ENCODE data around the gene NECAB3. TPM values are rescaled to one million over a fixed set of nuclear protein-coding genes. Genes with fewer than 3 reads are reported as not detected.

NECAB3 gene
- total and polyA plus RNA-seq, 2 of the 13 experiments (the other 11 are each of a cell fraction or from before 2014, with no cell fraction given), result 61.5 to 65.5 TPM

GRCh38 chr20:33668466-33669155 is 5.6 kb downstream of the NECAB3 start:
- Histone ChIP-seq H3K4me1 (ENCODE audit: insufficient read depth, low read length) (peaks cover 51% of the 10 kb centered on the region), H4K20me1 (ENCODE audit: insufficient read depth, low read length) (0 out of 2 replicates have a peak, but pooled peaks cover 3% of the 10 kb centered on the region), H3K27me3 (ENCODE audit: control insufficient read depth in 1 of 2, insufficient read depth in 2 of 2, low read length in 2 of 2) (peaks cover 0 to 3% of the 10 kb centered on the region in 2 experiments; a peak in 1 of 5 replicates), H3K79me2 (ENCODE audit: insufficient read depth, low read length) (peaks cover 25% of the 10 kb centered on the region), H3K4me3 (replicated peaks in 1 of 3; ENCODE audit: insufficient read depth in 1 of 3, low read depth in 2 of 3, low read length in 3 of 3) (no peak overlapping the region), H2AFZ (ENCODE audit: low read length) (no peak overlapping the region), H3K4me2 (ENCODE audit: low read depth, low read length) (no peak overlapping the region), H3K9ac (ENCODE audit: insufficient read depth, low read depth, low read length) (no peak overlapping the region), H3K36me3 (replicated peaks in 1 of 2; ENCODE audit: control insufficient read depth in 1 of 2, insufficient read depth in 2 of 2, low read length in 2 of 2) (peaks cover 19 to 41% of the 10 kb centered on the region in 2 experiments), H3K27ac (ENCODE audit: extremely low read length, insufficient read depth, low read length) (no peak overlapping the region), H3K9me3 (ENCODE audit: low read length) (no peaks in the 10 kb centered on the region)
- no peak for DNase-seq (ENCODE audit: low spot score)
- in situ Hi-C loops (cut with HindIII; ENCODE audit: extremely low pct_ligation_motif_present, low pct_unique_long_range_greater_than_20kb), result no loop called here
- WGBS (ENCODE audit: low lambda C conversion rate), result 96% methylated on average over 13 of the region's 13 CpGs
- ChIA-PET CTCF (ENCODE audit: low intra/inter-chr PET ratio, low total read pairs) (interaction anchor here (1.9 kb wide), 1 partner anchor 211 kb away, joined by 14 read pairs; no protein-coding TSS in a partner anchor), POLR2A (no interaction called here)
- FAIRE-seq, result no peak
- BruUV-seq (replicated peaks), result no TSS peak
- intact Hi-C loops (cut with micrococcal nuclease; ENCODE audit: unreplicated experiment), result no loop called here
- no peak for ATAC-seq
- TF ChIP-seq ZNF639 (CRISPR knock-in tag; conservative IDR thresholded peaks at IDR 0.05) (no peak), ZNF619 (CRISPR knock-in tag; IDR thresholded peaks at IDR 0.05) (no peak), HOXA5 (CRISPR knock-in tag; IDR thresholded peaks at IDR 0.05) (no peak), IRF1 (CRISPR knock-in tag; IDR thresholded peaks at IDR 0.05; ENCODE audit: low read depth) (no peak), HMGXB4 (CRISPR knock-in tag; IDR thresholded peaks at IDR 0.05; ENCODE audit: borderline replicate concordance in 1 of 2, low read depth in 1 of 2) (no peak), POLR2A (IDR thresholded peaks at IDR 0.05; ENCODE audit: insufficient read depth in 1 of 2, low read depth in 2 of 2, low read length in 2 of 2) (peak in 1 of 2 experiments; percentile 18; a peak in 1 of 4 replicates), ZNF614 (CRISPR knock-in tag; IDR thresholded peaks at IDR 0.05; ENCODE audit: borderline replicate concordance) (no peak), ZNF562 (CRISPR knock-in tag; IDR thresholded peaks at IDR 0.05; ENCODE audit: borderline replicate concordance) (no peak), SATB2 (CRISPR knock-in tag; IDR thresholded peaks at IDR 0.05) (no peak), MED13 (CRISPR knock-in tag; IDR thresholded peaks at IDR 0.05) (no peak), CHCHD3 (CRISPR knock-in tag; IDR thresholded peaks at IDR 0.05) (0 out of 2 replicates have a peak, but pooled peaks have one; percentile 35), HNF1A (IDR thresholded peaks at IDR 0.05; ENCODE audit: low read depth) (no peak), HNF1A (CRISPR knock-in tag; IDR thresholded peaks at IDR 0.05; ENCODE audit: borderline replicate concordance) (0 out of 2 replicates have a peak, but pooled peaks have one; percentile 21), SRSF4 (IDR thresholded peaks at IDR 0.05; ENCODE audit: low read depth, low read length, poor library complexity, severe bottlenecking) (no peak), RARG (CRISPR knock-in tag; IDR thresholded peaks at IDR 0.05; ENCODE audit: low read depth) (no peak), NRL (CRISPR knock-in tag; IDR thresholded peaks at IDR 0.05; ENCODE audit: borderline replicate concordance) (0 out of 2 replicates have a peak, but pooled peaks have one; percentile 4)
